Keratinocyte (primary cell): Measurements from ENCODE around the gene HOXB6. TPM values are rescaled to one million over a fixed set of nuclear protein-coding genes. Genes with fewer than 3 reads are reported as not detected.

ENCODE experiments used
- DNase-seq: peaks from one replicate; pipeline ENCODE4 v3.0.0-alpha.2; 2011; ENCODE audit warnings: low read depth, missing footprints, low spot score
- FAIRE-seq: peaks from 2 replicates; lab custom pipeline; 2011; peaks lifted over from hg19 to GRCh38; lab: Jason Lieb, UNC
- H2AFZ ChIP-seq: 2 replicates; pipeline ENCODE4 v1.6.0; 2012; ENCODE audit warnings: low read length, control low read depth, inconsistent platforms; ENCODE audit not compliant: control insufficient read depth
- H3K27ac ChIP-seq: 2 replicates; pipeline ENCODE4 v1.5.1; 2011; ENCODE audit warnings: low read length; ENCODE audit not compliant: control insufficient read depth, insufficient read depth
- H3K27me3 ChIP-seq: 3 replicates; pipeline ENCODE4 v1.6.0; 2011; ENCODE audit warnings: low read length; ENCODE audit not compliant: control insufficient read depth, insufficient read depth; ENCODE audit errors: extremely low read depth
- H3K36me3 ChIP-seq, 2 experiments: 2 replicates in 1 of 2; 3 replicates in 1 of 2; pipeline ENCODE4 v1.5.1; 2011; ENCODE audit warnings: low read length in 2 of 2, mild to moderate bottlenecking in 1 of 2; ENCODE audit not compliant: control insufficient read depth in 2 of 2, insufficient read depth in 2 of 2; ENCODE audit errors: extremely low read depth in 1 of 2
- H3K4me1 ChIP-seq: 3 replicates; pipeline ENCODE4 v1.5.1; 2011; ENCODE audit warnings: low read length; ENCODE audit not compliant: control insufficient read depth, insufficient read depth; ENCODE audit errors: extremely low read depth
- H3K4me2 ChIP-seq: 3 replicates; pipeline ENCODE4 v1.6.0; 2011; ENCODE audit warnings: low read depth, low read length; ENCODE audit not compliant: control insufficient read depth, insufficient read depth; ENCODE audit errors: extremely low read depth
- H3K4me3 ChIP-seq, 3 experiments: fragments of 200-600 bp in 1 of 3; sonication (generic) in 1 of 3; 2 replicates in 2 of 3; 3 replicates in 1 of 3; pipeline ENCODE4 v1.5.1; 2011 to 2016; ENCODE audit warnings: low read length in 3 of 3, mild to moderate bottlenecking in 3 of 3, control low read depth in 2 of 3, inconsistent platforms in 1 of 3, low read depth in 1 of 3, mixed read lengths in 1 of 3, mixed run types in 1 of 3, moderate library complexity in 1 of 3; ENCODE audit not compliant: control insufficient read depth in 2 of 3, insufficient read depth in 2 of 3; ENCODE audit errors: extremely low read depth in 1 of 3
- H3K79me2 ChIP-seq: 2 replicates; pipeline ENCODE4 v1.6.0; 2012; ENCODE audit warnings: low read length; ENCODE audit not compliant: control insufficient read depth, insufficient read depth
- H3K9ac ChIP-seq: 3 replicates; pipeline ENCODE4 v1.6.0; 2011; ENCODE audit warnings: low read length; ENCODE audit not compliant: control insufficient read depth, insufficient read depth; ENCODE audit errors: extremely low read depth
- H3K9me1 ChIP-seq: 3 replicates; pipeline ENCODE4 v1.6.0; 2011; ENCODE audit warnings: low read length; ENCODE audit not compliant: control insufficient read depth, insufficient read depth; ENCODE audit errors: extremely low read depth
- H3K9me3 ChIP-seq: 2 replicates; pipeline ENCODE4 v1.5.1; 2012; ENCODE audit warnings: low read depth, low read length; ENCODE audit not compliant: control insufficient read depth
- H4K20me1 ChIP-seq: 3 replicates; pipeline ENCODE4 v1.6.0; 2011; ENCODE audit warnings: low read length; ENCODE audit not compliant: control insufficient read depth, insufficient read depth; ENCODE audit errors: extremely low read depth
- EZH2 ChIP-seq: IDR thresholded peaks from one replicate; pipeline ENCODE4 v1.6.1; 2012; ENCODE audit warnings: inconsistent platforms, mild to moderate bottlenecking, low read length, moderate library complexity
- dilution Hi-C: fragments of 300-500 bp; cut with MboI; formaldehyde crosslinking; loops from one replicate; pipeline ENCODE4 v1.7.0; 2020; ENCODE audit warnings: low sequenced_read_pairs; ENCODE audit not compliant: extremely low pct_ligation_motif_present
- polyA plus RNA-seq, 5 experiments: library from polyadenylated mRNA; depleted of rRNA in 3 of 5; stranded (reverse) in 3 of 5; stranded (forward) in 1 of 5; unstranded in 1 of 5; fragments of >200 nt; gene quantifications; 1 replicate in 1 of 5; 2 replicates in 3 of 5; 3 replicates in 1 of 5; pipeline versions ENCODE4 v1.2.1 to v1.2.3, GENCODE V29; 2011 to 2012; ENCODE audit warnings: missing spikeins in 2 of 5, low read depth in 1 of 5, low replicate concordance in 1 of 5
- TF ChIP-seq, protein P1 (sequence below), 3 experiments: IDR thresholded peaks in 1 of 3; conservative IDR thresholded peaks in 1 of 3; optimal IDR thresholded peaks in 1 of 3; 2 replicates in 2 of 3; 3 replicates in 1 of 3; pipeline versions ENCODE3 to v1.5.1; 2011; ENCODE audit warnings: low read length in 3 of 3, mild to moderate bottlenecking in 3 of 3, moderate library complexity in 2 of 3, control low read depth in 1 of 3, inconsistent platforms in 1 of 3; ENCODE audit not compliant: insufficient read depth in 2 of 3; ENCODE audit errors: extremely low read depth in 1 of 3

Gene HOXB6
- polyA plus RNA-seq, 1 donor (not counting 4 experiments of a cell fraction or from before 2014, with no cell fraction given) = 0.62 TPM

DNA sequence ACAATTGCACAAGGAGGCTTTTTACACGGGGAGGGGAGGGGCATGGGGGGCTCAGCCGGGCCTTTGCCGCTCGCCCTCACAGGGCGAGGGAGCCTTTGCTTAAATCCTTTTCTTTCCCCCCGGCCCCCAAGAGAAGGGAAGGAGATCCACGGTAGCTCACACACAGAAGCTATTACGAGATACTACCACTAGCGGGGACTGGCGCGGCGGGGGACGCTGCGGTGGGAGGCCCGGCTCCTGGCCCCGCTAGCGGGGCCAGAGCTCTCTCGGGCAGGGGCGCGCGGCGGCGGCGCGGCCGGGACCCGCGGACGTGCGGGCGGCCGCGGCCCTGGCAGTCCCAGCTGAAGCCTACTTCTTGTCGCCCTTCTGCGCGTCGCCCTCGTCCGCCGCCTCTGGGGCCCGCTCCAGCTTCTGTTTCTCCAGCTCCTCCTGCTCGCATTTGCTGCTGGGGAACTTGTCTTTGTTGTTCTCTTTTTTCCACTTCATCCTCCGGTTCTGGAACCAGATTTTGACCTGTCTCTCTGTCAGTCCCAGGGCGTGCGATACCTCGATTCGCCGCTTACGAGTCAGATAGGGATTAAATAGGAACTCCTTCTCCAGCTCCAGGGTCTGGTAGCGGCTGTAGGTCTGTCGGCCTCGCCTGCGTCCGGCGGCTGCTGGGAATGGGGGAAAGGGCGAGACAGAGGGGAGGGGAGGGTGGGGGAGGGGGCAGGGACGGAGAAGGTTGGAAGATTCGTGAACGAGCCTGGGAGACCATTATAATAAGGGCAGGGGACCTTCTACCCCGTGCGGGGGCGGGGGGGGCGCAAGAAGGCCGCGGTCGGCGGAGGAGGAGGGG is 8.3 kb upstream of the HOXB6 start:
- peaks cover 2% of the 10 kb centered on the region for H3K9me1 ChIP-seq
- H3K9ac ChIP-seq = no peak overlapping the region
- H3K9me3 ChIP-seq = no peaks in the 10 kb centered on the region
- H4K20me1 ChIP-seq = no peaks in the 10 kb centered on the region
- dilution Hi-C loops = no loop called here
- H3K4me1 ChIP-seq = peaks cover 8% of the 10 kb centered on the region
- FAIRE-seq (no peak), DNase-seq (no peak)
- peaks cover 91% of the 10 kb centered on the region for H3K27me3 ChIP-seq
- H2AFZ ChIP-seq = peak overlapping the region; percentile 39
- H3K4me2 ChIP-seq = peak overlapping the region; percentile 71
- H3K4me3 ChIP-seq = peak overlapping the region in 2 of 3 experiments; percentile 20 to 36
- no peaks in the 10 kb centered on the region for H3K79me2 ChIP-seq
- TF ChIP-seq, protein P1, sequence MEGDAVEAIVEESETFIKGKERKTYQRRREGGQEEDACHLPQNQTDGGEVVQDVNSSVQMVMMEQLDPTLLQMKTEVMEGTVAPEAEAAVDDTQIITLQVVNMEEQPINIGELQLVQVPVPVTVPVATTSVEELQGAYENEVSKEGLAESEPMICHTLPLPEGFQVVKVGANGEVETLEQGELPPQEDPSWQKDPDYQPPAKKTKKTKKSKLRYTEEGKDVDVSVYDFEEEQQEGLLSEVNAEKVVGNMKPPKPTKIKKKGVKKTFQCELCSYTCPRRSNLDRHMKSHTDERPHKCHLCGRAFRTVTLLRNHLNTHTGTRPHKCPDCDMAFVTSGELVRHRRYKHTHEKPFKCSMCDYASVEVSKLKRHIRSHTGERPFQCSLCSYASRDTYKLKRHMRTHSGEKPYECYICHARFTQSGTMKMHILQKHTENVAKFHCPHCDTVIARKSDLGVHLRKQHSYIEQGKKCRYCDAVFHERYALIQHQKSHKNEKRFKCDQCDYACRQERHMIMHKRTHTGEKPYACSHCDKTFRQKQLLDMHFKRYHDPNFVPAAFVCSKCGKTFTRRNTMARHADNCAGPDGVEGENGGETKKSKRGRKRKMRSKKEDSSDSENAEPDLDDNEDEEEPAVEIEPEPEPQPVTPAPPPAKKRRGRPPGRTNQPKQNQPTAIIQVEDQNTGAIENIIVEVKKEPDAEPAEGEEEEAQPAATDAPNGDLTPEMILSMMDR (optimal IDR thresholded peaks at IDR 0.05 in 1 of 3, IDR thresholded peaks at IDR 0.05 in 1 of 3, conservative IDR thresholded peaks at IDR 0.05 in 1 of 3; ENCODE audit: extremely low read depth in 1 of 3, insufficient read depth in 2 of 3, low read length in 3 of 3) = peak; percentile 7 to 38 (median 34)
- TF ChIP-seq EZH2 = peak; percentile 79
- no peaks in the 10 kb centered on the region for H3K36me3 ChIP-seq
- H3K27ac ChIP-seq = no peak overlapping the region

DNA sequence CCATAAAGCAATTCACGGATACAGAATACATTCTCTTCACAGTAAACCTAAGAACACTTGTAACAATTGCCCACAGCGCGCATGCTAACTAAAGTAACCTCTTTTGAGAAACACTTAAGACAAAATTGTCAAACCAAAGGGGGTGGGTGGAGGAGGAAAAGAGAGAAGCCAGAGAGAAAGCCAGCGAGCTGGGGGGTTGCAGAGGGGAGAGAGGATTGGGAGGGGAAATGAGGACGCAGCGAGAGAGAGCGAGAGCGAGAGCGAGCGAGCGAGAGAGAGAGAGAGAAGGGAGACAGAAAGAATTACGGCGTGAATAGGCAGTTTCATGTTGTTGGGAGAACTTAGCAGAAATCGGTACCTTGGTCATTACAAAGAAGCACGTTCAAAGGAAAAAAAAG is 7.7 kb upstream of the HOXB6 start:
- no peak overlapping the region for H3K27ac ChIP-seq
- DNase-seq (no peak), FAIRE-seq (no peak)
- H3K9me3 ChIP-seq = no peaks in the 10 kb centered on the region
- H3K4me3 ChIP-seq = peak overlapping the region in 2 of 3 experiments; percentile 20 to 36
- peaks cover 90% of the 10 kb centered on the region for H3K27me3 ChIP-seq
- dilution Hi-C loops = no loop called here
- no peak overlapping the region for H2AFZ ChIP-seq
- peak overlapping the region; percentile 71 for H3K4me2 ChIP-seq
- H4K20me1 ChIP-seq = no peaks in the 10 kb centered on the region
- peaks cover 8% of the 10 kb centered on the region for H3K4me1 ChIP-seq
- H3K9me1 ChIP-seq = peaks cover 2% of the 10 kb centered on the region
- TF ChIP-seq, protein P1 (optimal IDR thresholded peaks at IDR 0.05 in 1 of 3, IDR thresholded peaks at IDR 0.05 in 1 of 3, conservative IDR thresholded peaks at IDR 0.05 in 1 of 3; ENCODE audit: extremely low read depth in 1 of 3, insufficient read depth in 2 of 3, low read length in 3 of 3) = no peak
- no peak for TF ChIP-seq EZH2
- no peaks in the 10 kb centered on the region for H3K36me3 ChIP-seq
- H3K9ac ChIP-seq = no peak overlapping the region
- no peaks in the 10 kb centered on the region for H3K79me2 ChIP-seq
